Activated CD4-positive, CD25-positive, alpha-beta regulatory T cell treated with anti-CD3 and anti-CD28 coated beads, Interleukin-2, amount 50 U/mL, for 24 hours (primary cell): ENCODE data around the gene KCNQ4.

ENCODE experiments used
- ATAC-seq, 2 donors: fragments of 150-1000 bp; cut with Tn5 transposase; one replicate each; pipeline ENCODE4 v1.10.0; 2021; ENCODE audit warnings: mild to moderate bottlenecking in 1 of 2, moderate library complexity in 1 of 2

Gene KCNQ4

DNA sequence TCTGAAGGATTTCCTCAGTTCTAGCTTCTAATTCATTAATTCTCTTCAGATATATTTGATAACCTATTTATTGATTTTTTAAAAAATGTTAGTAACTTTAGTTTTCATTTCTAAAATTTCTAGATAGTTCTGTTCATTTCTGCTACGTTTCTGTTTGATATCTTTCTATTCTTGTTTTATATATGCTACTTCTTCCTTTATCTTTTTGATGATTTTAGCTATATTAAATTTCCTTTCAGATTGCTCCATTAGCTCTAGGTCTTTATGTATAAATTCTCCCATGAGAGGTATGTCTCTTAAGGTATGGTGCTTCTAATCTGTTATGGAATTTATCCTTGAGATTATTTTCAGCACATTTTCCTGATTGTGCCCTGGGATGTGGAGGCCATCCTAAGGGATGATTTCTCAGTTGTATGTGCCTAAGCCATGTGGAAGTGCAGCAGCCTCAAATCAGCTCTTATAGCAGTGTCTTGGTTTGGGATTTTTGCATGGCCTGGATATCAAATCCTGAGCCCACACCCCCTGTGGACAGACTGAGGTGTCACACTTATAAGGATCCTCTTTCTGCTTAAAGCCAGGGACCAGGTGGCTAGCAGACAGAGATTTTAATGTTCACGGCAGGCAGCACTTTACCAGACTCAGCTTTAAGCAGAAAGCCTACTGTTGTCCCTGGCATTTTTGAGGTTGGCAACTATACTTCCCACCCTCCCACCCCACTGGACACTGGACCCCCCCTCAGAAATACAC, 6.2 kb upstream of the KCNQ4 start:
- no peak for ATAC-seq

DNA sequence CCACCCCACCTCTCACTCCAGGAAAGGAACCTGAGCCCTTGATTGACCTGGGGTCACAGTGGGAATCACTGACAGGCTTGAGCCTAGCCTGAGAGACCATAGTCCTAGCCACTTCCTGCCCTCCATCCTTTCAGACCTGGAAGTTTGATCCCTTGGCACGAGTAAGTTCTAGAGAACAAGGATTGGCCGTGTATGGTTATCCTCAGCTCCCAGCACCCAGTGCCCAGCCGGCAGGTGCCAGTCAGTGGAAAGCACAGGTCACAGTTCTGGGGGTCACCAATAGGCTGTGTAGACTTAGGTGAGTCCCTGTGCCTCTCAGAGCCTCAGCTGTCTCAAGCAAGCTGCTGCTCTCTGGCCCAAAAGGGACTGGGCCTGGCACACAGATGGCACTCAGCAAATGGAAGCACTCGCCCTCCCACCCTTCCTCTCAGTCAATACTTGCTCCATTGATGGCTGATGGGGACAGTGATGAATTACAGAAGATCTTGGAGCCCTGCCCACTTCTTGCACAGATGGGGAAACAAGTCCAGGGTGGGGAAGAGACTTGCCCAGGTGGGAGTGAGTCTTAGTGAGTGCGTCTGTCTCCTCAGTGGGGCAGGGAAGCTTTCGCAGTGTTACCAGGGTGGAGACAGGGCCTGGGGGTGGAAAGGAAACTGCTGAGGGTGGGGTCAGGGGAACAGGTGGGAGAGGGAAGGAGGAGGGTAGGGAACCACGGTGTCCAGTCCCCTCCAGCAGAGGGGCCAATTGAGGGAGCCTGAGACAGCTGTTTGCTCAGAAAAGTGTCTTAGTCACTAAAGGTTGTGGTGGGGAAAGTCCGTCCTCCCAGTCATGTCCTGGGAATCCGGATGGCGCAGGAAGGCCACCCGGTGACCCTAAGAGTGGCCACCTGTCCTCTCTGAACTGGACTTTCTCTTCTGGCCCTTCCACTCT, 2.6 kb upstream of the KCNQ4 start:
- no peak for ATAC-seq

DNA sequence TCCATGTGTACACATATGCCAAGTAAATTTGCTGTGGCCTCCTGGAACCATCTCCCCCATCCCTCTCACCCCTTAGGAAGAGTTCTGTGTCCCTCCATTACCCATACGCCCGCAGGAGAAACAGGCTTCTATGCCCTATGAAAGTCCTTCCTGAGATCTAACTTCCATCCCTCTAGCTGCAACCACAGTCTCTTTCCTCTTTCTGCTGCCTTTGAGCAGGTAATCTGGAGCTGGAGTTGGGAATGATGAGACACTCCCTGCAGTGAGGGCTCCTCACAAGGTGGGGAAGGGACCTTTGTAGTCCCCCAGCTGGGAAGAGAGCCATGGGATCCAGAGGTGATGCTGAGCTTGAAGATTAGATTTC, 2.0 kb upstream of the KCNQ4 start:
- ATAC-seq, result no peak

DNA sequence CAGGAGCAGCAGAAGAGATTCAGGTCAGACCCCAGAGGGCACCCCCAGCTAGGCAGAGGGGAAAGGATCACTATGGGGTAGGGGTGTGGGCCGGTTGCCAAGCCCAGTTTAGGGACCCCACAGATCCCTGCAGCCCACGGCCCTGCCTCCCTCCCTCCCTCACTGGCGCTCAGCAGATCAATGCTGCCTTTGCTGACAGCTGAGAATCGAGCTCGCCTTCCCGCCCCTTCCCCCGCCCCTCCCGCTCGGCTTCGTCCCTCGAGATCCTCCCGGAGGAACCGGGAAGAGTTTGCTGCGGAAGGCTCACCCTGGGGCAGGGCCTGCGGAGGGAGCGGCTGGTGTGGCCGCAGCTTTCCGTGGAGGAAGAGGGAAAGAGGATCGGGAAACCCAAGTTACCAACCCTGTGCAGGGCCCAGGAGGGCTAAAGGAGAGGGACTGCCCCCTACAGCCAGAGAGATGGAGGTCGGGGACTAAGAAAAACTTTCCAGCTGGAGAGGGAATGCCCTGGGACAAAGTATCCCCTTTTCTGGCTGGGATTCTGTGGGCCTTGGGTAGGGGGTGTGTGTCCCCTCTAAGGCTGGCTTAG, 1.1 kb upstream of the KCNQ4 start:
- ATAC-seq, result no peak

DNA sequence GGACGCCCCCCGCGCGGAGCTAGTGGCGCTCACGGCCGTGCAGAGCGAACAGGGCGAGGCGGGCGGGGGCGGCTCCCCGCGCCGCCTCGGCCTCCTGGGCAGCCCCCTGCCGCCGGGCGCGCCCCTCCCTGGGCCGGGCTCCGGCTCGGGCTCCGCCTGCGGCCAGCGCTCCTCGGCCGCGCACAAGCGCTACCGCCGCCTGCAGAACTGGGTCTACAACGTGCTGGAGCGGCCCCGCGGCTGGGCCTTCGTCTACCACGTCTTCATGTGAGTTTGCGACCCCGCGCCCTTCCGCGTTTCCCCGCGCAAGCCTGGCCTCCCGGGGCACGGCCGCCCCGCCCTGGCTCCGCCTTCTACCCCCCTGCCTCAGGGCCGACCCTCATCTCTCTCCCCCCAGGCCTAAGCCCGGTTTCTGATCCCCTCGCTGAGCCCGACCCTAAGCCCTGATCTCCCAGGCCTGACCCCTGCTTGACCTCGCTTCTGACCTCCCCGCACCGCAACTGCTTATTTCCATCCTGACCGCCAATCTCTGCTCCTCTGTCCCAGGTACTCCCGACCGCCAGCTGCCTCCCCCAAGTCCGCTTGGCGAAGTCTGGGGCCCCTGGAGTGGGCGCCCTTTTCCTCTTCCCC, 669 bp downstream of the KCNQ4 start:
- no peak for ATAC-seq

DNA sequence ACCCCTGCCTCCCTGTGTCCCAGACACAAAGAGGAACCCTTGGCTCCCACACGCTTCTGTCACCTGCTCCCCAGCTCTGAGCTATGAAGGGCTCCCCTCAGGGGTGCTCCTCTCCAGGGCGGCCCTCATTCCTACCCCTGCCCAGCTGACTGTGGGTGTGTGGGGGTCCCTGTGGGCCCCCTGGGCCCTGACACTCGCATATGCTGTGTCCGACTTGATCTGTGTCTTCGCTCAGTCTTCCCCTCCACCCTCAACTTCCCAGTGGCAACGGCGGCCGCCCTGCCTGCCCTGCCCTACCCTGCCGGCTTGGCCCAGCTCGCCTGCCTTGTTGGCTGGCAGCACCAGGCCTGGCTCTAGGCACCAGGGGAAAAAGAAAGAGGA, 1.2 kb downstream of the KCNQ4 start:
- ATAC-seq, result no peak

DNA sequence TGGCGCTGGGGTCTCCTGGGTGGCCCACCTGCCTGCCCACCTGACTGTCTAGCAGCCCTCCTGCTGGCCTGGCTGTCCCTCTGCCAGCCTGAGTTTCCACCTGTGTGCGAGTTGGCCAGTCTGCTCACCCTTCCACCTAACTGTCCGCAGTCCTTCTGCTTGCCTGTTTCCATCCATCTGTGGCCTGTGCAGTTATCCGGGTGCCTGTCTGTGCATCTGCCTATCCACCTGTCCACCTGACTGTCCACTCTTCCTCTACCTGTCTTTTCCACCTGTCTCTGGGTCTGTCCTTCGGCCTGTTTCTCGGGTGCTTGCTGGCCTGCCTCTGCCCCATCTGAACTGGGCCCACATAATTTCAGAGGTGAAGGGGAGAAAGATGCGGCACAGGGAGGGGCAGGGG, 1.9 kb downstream of the KCNQ4 start:
- no peak for ATAC-seq

DNA sequence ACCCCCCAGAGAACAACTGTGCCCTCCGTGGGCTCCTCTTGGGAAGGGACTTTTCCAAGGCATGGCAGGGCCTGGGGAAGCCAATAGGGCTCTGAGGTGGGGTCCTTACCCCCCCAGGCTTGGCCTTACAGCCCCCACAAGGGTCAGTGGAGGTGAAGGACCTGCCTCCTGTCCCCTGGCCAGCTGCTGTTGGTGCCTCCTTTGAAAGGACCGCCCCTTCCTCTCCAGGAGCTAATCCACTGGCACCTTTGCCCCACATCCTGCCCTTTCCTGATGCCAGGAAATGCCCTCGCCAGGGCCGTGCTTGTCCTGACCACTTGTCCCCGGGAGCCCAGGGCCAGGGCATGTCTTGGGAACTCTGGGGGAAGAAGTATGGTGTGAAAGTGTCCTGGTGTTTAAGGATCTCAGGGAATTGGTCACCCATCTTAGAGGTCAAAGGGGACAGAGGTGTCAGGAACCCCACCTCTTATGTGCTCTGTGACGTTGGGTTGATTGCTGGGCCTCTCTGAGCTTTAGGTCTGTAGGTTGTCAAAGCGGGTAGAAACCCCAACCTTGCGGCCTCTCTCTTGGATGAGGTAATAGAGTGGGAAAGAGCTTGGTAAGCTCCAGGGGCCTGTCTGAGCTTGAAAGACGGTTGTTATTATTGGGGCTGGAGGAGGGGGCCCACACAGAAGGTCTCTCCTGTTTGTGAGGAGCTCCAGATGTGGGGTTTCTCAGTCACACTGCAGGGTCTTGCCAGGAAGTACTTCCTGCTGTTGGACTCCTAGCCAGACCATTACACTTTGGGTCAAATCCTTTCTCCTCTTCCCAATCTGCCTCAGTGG, 2.8 kb downstream of the KCNQ4 start:
- ATAC-seq, result no peak

DNA sequence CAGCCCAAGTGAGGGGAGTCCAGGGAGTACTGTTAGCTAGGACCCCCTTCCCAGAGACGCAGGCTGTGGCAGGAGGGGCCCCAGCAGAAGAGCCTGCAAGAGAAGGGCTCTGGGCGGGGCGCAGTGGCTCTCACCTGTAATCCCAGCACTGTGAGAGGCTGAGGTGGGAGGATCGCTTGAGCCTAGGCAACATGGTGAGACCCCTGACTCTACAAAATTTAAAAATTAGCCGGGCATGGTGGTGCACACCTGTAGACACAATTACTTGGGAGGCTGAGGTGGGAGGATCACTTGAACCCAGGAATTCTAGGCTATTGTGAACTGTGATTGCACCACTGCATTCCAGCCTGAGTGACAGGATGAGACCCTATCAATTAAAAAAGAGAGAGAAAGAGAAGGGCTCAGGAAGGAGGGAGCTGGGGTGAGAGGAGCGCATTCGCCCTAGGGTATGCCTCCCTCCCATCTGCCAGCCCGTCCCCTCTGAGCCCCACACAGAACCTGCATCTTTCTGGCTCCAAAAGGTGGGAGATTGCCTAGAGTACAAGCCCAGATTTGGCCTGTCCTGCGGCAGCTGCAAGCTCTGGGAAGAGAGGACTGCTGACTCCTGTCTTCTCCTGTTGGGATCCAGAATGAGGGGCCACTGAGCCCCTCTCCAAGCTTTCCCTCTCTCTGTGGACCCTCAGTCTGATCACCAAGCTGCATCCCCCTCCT, 3.6 kb downstream of the KCNQ4 start:
- ATAC-seq, result no peak

DNA sequence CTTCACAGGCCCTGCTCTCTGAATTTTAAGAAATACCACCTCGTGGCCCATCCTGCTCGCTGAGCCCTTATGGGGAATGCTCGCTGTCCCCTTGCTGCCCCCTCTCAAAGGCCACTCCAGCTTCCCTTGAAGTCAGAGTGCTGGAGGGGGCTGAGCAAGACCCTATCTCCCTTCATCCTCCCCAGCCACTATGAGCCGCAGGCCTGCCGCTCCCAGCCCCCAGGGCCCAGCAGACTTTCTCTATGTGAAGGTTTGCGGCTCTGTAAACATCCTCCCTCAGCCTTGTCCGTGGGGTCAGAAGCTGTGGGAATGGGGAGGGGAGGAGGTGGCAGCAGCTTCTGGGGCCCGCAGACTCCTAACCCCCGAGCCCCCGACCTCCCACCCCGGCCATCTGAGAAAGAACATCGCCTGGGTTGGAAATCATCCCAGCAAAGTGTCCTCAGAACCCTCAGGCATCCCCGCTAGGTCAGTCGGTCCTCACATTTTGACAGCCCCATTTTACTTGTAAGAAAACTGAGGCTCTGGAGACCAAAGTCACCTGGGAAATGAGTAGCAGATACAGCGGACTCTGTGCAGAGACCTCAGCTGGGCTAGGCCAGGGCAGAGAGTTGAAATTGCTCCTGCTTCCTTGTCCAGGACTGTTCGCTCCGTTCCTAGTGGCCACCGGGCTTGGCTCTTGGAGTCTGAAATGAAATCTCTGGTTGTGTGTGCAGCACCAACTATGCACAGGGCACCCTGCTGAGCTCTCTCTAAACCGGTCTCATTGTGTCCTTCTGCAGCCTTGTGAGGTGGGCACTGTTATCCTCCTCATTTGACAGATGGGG, 4.4 kb downstream of the KCNQ4 start:
- no peak for ATAC-seq

DNA sequence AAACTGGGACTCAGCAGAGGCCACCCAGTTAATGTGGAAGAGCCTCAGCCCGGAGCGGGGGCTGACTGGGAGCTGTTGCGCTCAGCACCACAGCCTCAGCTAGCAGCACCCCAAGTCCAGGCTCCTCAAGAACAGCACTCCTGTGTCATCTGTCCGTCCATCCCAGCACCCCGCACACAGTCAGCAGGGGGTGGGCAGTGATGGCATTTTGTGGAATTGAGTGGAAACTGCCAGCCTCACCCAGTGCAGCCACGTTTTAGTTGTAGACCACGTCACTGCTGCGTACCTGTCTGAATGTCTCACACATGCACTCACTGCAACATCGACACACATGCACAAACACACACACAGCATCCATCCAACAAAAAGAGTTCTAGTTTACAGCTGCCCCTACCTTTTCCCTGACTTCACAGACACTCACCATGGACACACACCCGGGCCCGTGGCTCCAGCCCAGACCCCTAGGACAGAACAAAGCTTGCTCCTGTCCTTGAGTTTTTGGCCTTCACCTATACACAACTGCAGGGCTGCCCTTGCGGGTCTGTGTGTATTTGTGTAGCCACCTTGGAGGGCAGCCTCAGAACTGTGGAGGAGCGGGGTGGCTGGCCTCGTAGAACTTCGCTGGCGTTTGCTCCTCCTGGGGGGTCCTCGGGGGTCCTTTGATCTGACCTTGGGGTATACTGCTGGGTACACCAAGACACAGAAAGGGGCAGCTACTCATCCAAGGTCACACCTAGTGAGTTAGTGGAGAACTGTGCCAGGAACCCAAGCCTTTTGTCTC, 5.2 kb downstream of the KCNQ4 start:
- no peak for ATAC-seq

DNA sequence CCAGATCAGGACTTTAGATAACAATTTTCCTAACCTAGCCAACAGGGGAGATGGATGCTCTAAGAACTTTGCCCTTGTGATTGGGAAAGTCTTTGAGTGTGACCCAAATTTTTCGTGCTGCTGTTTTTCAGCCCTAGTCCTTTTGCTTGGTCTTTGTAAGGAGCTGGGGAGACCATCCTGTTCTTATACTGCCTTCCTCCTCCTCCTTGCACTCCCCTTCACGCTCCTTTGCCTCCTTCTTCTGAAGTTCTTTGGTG, 5.7 kb downstream of the KCNQ4 start:
- ATAC-seq, result no peak

DNA sequence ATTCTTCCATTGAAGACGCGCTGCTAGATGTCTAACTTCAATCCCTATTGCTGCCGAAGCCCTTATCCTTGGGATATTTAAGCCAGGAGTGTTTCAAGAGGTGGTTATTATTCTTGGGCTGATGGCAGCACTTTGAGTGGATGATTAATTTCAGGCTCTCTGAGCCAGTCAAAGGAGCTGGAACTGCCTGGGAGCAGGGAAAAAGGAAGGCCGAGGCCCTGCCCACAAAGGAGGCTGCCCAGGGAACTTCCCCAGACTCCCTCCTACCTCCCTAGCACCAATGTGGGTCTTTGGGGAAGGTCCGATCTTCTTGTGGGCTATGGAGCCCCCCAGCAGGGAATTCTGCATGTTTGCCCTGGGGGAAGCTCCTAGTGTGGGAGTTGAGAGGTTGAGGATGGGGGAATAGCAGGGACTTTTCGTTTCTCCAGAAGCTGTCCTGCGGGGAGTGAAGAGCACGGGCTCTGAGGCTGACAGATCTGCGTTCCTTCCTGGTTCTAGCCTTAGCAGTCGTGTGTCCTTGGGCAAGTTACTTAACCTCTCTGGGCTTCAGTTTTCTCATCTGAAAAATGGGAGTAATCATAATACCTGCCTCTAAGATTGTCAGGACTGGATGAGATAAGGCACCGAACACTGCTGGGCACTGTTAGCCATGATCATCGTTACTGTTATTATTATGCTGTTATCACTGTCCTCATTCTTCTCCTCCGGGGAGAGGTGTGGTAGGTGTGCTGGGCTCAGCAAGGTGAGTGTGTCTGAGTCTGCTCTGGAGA, 6.3 kb downstream of the KCNQ4 start:
- ATAC-seq, result no peak

DNA sequence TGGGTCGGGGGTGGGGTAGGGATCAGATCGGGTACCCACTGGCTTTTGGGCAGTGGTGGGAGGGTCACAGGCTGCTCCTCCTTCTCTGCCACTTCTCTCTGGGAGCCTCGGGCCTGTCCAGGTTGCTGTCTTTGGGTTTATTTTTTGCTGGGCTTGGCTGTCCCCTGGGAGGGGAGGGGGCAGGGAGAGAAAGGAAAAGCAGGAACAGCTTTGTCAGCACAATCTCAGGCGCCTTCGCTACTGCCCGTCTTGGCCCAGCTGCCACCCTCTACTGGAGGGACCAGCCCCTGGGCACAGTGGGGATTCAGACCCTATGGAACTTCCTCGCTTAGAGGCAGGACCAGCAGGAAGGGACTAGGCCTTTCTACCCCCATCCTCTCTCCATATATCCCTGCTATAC, 8.4 kb downstream of the KCNQ4 start:
- no peak for ATAC-seq

DNA sequence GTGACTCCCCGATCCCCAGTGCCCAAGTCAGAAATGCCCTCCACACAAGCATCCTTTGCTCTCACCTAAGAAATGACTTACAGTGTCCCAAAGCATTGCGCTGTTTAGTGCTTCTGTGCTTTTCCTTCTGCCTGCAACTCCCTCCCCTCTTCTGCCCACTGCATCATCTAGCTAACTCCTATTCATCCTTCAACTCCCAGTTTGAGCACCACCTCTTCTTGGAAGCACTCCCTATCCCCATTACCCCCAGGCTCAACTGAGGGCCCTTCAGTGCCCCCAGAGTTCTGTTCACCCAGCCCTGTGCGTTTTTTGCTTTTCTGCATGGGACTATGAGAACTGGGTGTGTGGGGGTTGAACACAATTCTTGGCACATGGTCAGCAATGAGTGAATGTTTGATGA, 10.0 kb downstream of the KCNQ4 start:
- no peak for ATAC-seq

DNA sequence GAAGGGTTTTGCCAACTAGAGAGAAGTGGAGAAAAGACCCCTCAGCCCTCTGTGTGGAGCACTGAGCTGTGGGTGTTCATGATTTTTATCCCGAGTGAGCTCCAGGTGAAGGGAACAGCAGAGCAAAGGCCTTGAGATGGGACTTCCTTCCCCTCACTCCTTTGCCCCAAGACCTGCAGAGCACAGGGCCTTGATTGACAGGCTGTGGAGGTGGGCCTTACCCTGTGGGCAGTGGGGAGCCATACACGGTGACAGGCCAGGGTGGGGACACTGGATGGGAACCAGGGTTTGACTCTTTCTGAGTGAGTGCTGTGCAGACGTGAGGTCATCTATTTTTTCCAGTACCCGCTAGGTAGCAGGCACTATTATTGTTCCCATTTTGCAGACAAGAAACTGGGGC, 10.5 kb downstream of the KCNQ4 start:
- ATAC-seq, result no peak

DNA sequence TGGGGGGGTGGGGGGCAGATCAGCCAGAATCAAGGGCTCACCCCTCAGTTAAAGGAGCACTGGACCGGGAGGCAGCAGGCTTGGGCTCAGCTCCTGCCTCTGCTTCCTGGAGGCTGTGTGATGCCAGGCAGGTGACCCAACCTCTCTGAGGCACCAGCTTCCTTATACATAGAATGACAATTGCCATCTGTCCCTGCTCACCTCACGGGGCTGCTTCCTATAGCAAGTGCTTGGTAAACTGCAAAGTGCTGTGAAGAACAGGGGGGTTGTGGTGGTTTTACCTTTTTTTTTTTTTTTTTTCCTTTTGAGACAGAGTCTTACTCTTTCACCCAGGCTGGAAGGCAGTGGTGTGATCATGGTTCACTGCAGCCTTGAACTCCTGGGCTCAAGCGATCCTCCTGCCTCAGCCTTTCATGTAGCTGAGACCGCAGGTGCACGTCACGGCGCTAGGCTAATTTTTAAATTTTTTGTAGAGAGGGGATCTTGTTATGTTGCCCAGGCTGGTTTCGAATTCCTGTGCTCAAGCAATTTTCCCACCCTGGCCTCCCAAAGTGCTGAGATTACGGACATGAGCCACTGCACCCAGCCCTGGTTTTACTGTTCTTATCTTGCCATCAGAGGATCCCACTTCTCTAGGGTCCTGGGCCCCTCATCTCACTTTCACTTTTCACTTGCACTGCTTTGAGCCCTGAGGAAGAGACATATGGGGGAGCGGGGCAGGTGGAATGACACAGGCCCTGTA, 11.6 kb downstream of the KCNQ4 start:
- peak; percentile 21 to 25 for ATAC-seq

DNA sequence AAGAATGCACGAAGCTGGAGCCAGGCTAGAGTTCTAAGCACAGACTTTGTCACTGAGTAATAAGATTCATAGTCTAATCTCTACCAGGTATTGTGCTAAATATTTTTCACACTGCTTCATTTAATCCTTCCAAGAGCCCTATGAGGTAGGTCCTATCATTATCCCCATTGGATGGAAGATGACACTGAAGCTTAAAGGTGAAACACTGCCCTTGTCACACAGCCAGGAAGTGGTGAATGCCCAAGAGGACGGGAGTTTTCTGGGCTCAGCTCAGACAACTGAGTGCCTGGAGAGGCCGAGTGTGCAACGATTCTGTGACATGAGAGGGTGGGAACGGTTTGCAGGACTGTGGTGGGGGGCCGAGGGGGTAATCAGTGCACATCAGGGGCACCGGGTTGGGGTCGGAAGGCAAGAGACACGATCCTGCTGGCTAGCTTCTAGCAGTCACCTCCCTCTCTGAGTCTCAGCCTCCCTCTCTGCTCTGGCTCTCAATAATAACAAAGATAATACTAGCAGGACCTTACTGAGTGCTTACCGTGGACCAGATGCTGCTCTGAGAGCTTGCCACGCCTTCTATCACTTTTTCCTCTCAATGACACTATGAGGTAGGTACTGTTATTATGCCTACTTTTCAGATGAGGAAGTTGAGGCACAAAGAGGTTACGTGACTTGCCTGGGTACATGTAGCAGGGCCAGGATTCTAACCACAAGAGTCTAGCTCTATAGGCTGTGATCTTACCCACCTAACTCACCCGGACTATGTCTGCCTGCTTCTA, 12.4 kb downstream of the KCNQ4 start:
- peak; percentile 22 to 35 for ATAC-seq
